GM18867 (cell line): ENCODE measurements around the gene PRRC2B.
"Not testable (repeated sequence)": the region's sequence is repeated elsewhere in the genome, so short reads cannot be mapped to it uniquely, and the experiment has no call there.

Experiments used
- ATAC-seq: cut with Tn5 transposase; IDR thresholded peaks from one replicate; pipeline ENCODE4 v1.9.1; 2021; ENCODE audit warnings: mild to moderate bottlenecking, moderate library complexity; ENCODE audit not compliant: unreplicated experiment

The PRRC2B gene

GRCh38 chr9:131467214-131467935 lies 73.5 kb downstream of the PRRC2B start:
- ATAC-seq, result no peak

- no peak for ATAC-seq
These were observed 74.1 kb downstream of the PRRC2B start for GRCh38 chr9:131468031-131468430.

- ATAC-seq, result no peak
These were observed 75.5 kb downstream of the PRRC2B start for GRCh38 chr9:131469356-131469755.

- no peak for ATAC-seq
These were observed 76.1 kb downstream of the PRRC2B start for GRCh38 chr9:131469951-131470350.

- no peak for ATAC-seq
These were observed 76.7 kb downstream of the PRRC2B start for GRCh38 chr9:131470581-131470991.

- not testable (repeated sequence) for ATAC-seq
These were observed 78.2 kb downstream of the PRRC2B start for GRCh38 chr9:131472085-131472484.

- no peak for ATAC-seq
These were observed 79.5 kb downstream of the PRRC2B start for GRCh38 chr9:131473198-131473885.

GRCh38 chr9:131473891-131474290 lies 80.0 kb downstream of the PRRC2B start:
- no peak for ATAC-seq

GRCh38 chr9:131474711-131475110 lies 80.8 kb downstream of the PRRC2B start:
- no peak for ATAC-seq

- ATAC-seq, result no peak
These were observed 81.4 kb downstream of the PRRC2B start for GRCh38 chr9:131475111-131475955.

GRCh38 chr9:131475956-131476776 lies 82.3 kb downstream of the PRRC2B start:
- no peak for ATAC-seq

- ATAC-seq, result no peak
These were observed 83.0 kb downstream of the PRRC2B start for GRCh38 chr9:131476777-131477345.

GRCh38 chr9:131477367-131477766 lies 83.5 kb downstream of the PRRC2B start:
- no peak for ATAC-seq

GRCh38 chr9:131477816-131478419 lies 84.0 kb downstream of the PRRC2B start:
- no peak for ATAC-seq

- ATAC-seq, result no peak
These were observed 84.6 kb downstream of the PRRC2B start for GRCh38 chr9:131478421-131478868.

- ATAC-seq, result no peak
These were observed 85.0 kb downstream of the PRRC2B start for GRCh38 chr9:131478911-131479310.

GRCh38 chr9:131480258-131480657 lies 86.4 kb downstream of the PRRC2B start:
- ATAC-seq, result no peak

GRCh38 chr9:131481441-131482342 lies 87.8 kb downstream of the PRRC2B start:
- ATAC-seq, result no peak
